WTC11 (cell line): ENCODE results near the gene CBX1. TPM values are rescaled to one million over a fixed set of nuclear protein-coding genes. Genes with fewer than 3 reads are reported as not detected.

Source experiments
- ATAC-seq: fragments of 200-7000 bp; cut with Tn5 transposase; 2 replicates; pipeline ENCODE4 v1.10.0; 2021; ENCODE audit warnings: mild to moderate bottlenecking, moderate library complexity
- CTCF ChIA-PET: fragments of 300-600 bp; sonication (Branson Sonifier 250); formaldehyde crosslinking; loops from one replicate; lab custom pipeline; 2021; ENCODE audit warnings: antibody characterized with exemption; lab: Charles Lee
- POLR2A ChIA-PET: fragments of 350-600 bp; sonication (Branson Sonifier 250); formaldehyde crosslinking; loops from one replicate; lab custom pipeline; 2021; ENCODE audit warnings: antibody characterized with exemption; lab: Charles Lee
- DNase-seq: peaks from one replicate; pipeline ENCODE4 v3.0.0; 2021; ENCODE audit warnings: low spot score
- H3K27ac Mint-ChIP-seq: 2 replicates; pipeline ENCODE4 v1.8.0; 2021; ENCODE audit warnings: mixed read lengths
- H3K27me3 Mint-ChIP-seq: 2 replicates; pipeline ENCODE4 v1.8.0; 2021; ENCODE audit warnings: low read depth, mild to moderate bottlenecking, moderate library complexity, mixed read lengths
- H3K36me3 Mint-ChIP-seq: 2 replicates; pipeline ENCODE4 v1.8.0; 2021; ENCODE audit warnings: mixed read lengths
- H3K4me1 Mint-ChIP-seq: 2 replicates; pipeline ENCODE4 v1.8.0; 2022; ENCODE audit warnings: mixed read lengths
- H3K4me3 Mint-ChIP-seq: 2 replicates; pipeline ENCODE4 v1.8.0; 2021; ENCODE audit warnings: mild to moderate bottlenecking, moderate library complexity, mixed read lengths
- H3K9me3 Mint-ChIP-seq: 2 replicates; pipeline ENCODE4 v1.8.0; 2021; ENCODE audit warnings: mixed read lengths
- CREM ChIP-seq: sonication (generic); formaldehyde crosslinking; IDR thresholded peaks from 2 replicates; pipeline ENCODE4 v1.8.1; 2022; ENCODE audit warnings: mild to moderate bottlenecking, missing genetic modification reagents, moderate library complexity
- FOXK1 ChIP-seq: sonication (generic); formaldehyde crosslinking; IDR thresholded peaks from 2 replicates; pipeline ENCODE4 v1.8.0; 2022; ENCODE audit warnings: mild to moderate bottlenecking, moderate library complexity, missing genetic modification reagents
- GRHL2 ChIP-seq: fragments of 250-450 bp; sonication (Bioruptor Pico); IDR thresholded peaks from 2 replicates; pipeline ENCODE4 v1.8.0; 2022; ENCODE audit warnings: mild to moderate bottlenecking, moderate library complexity; ENCODE audit not compliant: insufficient replicate concordance, severe bottlenecking
- HMGA2 ChIP-seq: fragments of 250-450 bp; sonication (Bioruptor Pico); IDR thresholded peaks from 2 replicates; pipeline ENCODE4 v1.4.0; 2021; ENCODE audit warnings: mild to moderate bottlenecking, moderate library complexity
- IRF2 ChIP-seq: sonication (generic); formaldehyde crosslinking; IDR thresholded peaks from 2 replicates; pipeline ENCODE4 v1.8.0; 2022; ENCODE audit warnings: low read depth, missing genetic modification reagents, borderline replicate concordance
- JAZF1 ChIP-seq: fragments of 250-450 bp; sonication (Bioruptor Pico); IDR thresholded peaks from 2 replicates; pipeline ENCODE4 v1.9.0; 2021; ENCODE audit warnings: moderate library complexity, mild to moderate bottlenecking, inconsistent platforms
- JUN ChIP-seq: sonication (generic); formaldehyde crosslinking; IDR thresholded peaks from 2 replicates; pipeline ENCODE4 v1.8.0; 2023; ENCODE audit warnings: mild to moderate bottlenecking, missing genetic modification reagents
- NFATC4 ChIP-seq: fragments of 250-450 bp; sonication (Bioruptor Pico); IDR thresholded peaks from 2 replicates; pipeline ENCODE4 v1.9.0; 2021; ENCODE audit warnings: mild to moderate bottlenecking
- NR3C1 ChIP-seq: sonication (generic); formaldehyde crosslinking; conservative IDR thresholded peaks from 2 replicates; pipeline ENCODE4 v1.8.1; 2023; ENCODE audit warnings: low read depth, mild to moderate bottlenecking, missing genetic modification reagents
- OVOL2 ChIP-seq: fragments of 250-450 bp; sonication (Bioruptor Pico); IDR thresholded peaks from 2 replicates; pipeline ENCODE4 v1.9.0; 2021; ENCODE audit warnings: mild to moderate bottlenecking, borderline replicate concordance
- RORB ChIP-seq: fragments of 250-450 bp; sonication (Bioruptor Pico); IDR thresholded peaks from 2 replicates; pipeline ENCODE4 v1.9.0; 2021; ENCODE audit warnings: mild to moderate bottlenecking
- SMAD4 ChIP-seq: sonication (generic); formaldehyde crosslinking; IDR thresholded peaks from 2 replicates; pipeline ENCODE4 v1.8.0; 2022; ENCODE audit warnings: mild to moderate bottlenecking, missing genetic modification reagents
- ZNF396 ChIP-seq: fragments of 250-450 bp; sonication (Bioruptor Pico); IDR thresholded peaks from 2 replicates; pipeline ENCODE4 v1.8.0; 2021; ENCODE audit warnings: mild to moderate bottlenecking, moderate library complexity, borderline replicate concordance
- total RNA-seq: library from RNA; stranded (reverse); gene quantifications from 3 replicates; pipeline ENCODE4 v1.2.3, GENCODE V29; 2021
- TF ChIP-seq, protein P1 (sequence below): sonication (generic); formaldehyde crosslinking; IDR thresholded peaks from 2 replicates; pipeline ENCODE4 v1.8.1; 2023; ENCODE audit warnings: mild to moderate bottlenecking, missing genetic modification reagents, borderline replicate concordance
- TF ChIP-seq, protein P2 (sequence below): sonication (generic); formaldehyde crosslinking; IDR thresholded peaks from 2 replicates; pipeline ENCODE4 v1.8.1; 2023; ENCODE audit warnings: mild to moderate bottlenecking, missing genetic modification reagents, moderate library complexity
- TF ChIP-seq, protein P3 (sequence below): sonication (generic); formaldehyde crosslinking; IDR thresholded peaks from 2 replicates; pipeline ENCODE4 v1.8.1; 2023; ENCODE audit warnings: mild to moderate bottlenecking, missing genetic modification reagents
- TF ChIP-seq, protein P4 (sequence below): fragments of 250-450 bp; sonication (Bioruptor Pico); IDR thresholded peaks from 2 replicates; pipeline ENCODE4 v1.9.0; 2021; ENCODE audit warnings: moderate library complexity, mild to moderate bottlenecking, inconsistent platforms, borderline replicate concordance
- TF ChIP-seq, protein P5 (sequence below): sonication (generic); formaldehyde crosslinking; IDR thresholded peaks from 2 replicates; pipeline ENCODE4 v1.8.1; 2023; ENCODE audit warnings: mild to moderate bottlenecking, missing genetic modification reagents

Gene CBX1
- total RNA-seq, 1 experiment from 2014 or later, result 162 TPM

DNA sequence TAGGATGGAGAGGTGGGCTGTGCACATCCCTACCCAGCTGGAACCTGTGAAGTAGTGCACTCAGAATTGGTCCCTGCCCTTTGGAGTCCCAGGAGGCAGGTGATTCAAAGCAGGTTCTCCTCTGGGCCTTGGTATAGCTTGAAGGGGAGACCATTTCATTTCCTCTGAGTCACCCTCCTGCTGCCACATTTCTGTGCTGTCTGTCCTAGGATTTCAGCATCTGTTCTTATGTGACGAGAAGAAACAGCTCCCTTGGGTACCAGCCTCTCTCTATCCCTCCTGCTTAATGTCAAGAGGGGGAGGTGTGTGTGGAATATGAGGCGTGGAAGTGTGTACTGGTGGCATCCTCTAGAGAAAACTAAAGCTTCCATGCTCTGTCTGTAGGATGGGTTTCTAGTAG lies 58.1 kb downstream of the CBX1 start (continued):
- no peak for TF ChIP-seq JAZF1
- TF ChIP-seq, protein P1, sequence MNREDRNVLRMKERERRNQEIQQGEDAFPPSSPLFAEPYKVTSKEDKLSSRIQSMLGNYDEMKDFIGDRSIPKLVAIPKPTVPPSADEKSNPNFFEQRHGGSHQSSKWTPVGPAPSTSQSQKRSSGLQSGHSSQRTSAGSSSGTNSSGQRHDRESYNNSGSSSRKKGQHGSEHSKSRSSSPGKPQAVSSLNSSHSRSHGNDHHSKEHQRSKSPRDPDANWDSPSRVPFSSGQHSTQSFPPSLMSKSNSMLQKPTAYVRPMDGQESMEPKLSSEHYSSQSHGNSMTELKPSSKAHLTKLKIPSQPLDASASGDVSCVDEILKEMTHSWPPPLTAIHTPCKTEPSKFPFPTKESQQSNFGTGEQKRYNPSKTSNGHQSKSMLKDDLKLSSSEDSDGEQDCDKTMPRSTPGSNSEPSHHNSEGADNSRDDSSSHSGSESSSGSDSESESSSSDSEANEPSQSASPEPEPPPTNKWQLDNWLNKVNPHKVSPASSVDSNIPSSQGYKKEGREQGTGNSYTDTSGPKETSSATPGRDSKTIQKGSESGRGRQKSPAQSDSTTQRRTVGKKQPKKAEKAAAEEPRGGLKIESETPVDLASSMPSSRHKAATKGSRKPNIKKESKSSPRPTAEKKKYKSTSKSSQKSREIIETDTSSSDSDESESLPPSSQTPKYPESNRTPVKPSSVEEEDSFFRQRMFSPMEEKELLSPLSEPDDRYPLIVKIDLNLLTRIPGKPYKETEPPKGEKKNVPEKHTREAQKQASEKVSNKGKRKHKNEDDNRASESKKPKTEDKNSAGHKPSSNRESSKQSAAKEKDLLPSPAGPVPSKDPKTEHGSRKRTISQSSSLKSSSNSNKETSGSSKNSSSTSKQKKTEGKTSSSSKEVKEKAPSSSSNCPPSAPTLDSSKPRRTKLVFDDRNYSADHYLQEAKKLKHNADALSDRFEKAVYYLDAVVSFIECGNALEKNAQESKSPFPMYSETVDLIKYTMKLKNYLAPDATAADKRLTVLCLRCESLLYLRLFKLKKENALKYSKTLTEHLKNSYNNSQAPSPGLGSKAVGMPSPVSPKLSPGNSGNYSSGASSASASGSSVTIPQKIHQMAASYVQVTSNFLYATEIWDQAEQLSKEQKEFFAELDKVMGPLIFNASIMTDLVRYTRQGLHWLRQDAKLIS (CRISPR knock-in tag), result no peak
- TF ChIP-seq, protein P2, sequence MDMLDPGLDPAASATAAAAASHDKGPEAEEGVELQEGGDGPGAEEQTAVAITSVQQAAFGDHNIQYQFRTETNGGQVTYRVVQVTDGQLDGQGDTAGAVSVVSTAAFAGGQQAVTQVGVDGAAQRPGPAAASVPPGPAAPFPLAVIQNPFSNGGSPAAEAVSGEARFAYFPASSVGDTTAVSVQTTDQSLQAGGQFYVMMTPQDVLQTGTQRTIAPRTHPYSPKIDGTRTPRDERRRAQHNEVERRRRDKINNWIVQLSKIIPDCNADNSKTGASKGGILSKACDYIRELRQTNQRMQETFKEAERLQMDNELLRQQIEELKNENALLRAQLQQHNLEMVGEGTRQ (CRISPR knock-in tag), result no peak
- no peak for TF ChIP-seq FOXK1 (CRISPR knock-in tag)
- TF ChIP-seq, protein P3, sequence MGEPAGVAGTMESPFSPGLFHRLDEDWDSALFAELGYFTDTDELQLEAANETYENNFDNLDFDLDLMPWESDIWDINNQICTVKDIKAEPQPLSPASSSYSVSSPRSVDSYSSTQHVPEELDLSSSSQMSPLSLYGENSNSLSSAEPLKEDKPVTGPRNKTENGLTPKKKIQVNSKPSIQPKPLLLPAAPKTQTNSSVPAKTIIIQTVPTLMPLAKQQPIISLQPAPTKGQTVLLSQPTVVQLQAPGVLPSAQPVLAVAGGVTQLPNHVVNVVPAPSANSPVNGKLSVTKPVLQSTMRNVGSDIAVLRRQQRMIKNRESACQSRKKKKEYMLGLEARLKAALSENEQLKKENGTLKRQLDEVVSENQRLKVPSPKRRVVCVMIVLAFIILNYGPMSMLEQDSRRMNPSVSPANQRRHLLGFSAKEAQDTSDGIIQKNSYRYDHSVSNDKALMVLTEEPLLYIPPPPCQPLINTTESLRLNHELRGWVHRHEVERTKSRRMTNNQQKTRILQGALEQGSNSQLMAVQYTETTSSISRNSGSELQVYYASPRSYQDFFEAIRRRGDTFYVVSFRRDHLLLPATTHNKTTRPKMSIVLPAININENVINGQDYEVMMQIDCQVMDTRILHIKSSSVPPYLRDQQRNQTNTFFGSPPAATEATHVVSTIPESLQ (CRISPR knock-in tag), result no peak
- TF ChIP-seq NR3C1 (CRISPR knock-in tag), result no peak
- TF ChIP-seq JUN (CRISPR knock-in tag), result no peak
- no peak for TF ChIP-seq NFATC4 (CRISPR knock-in tag)
- TF ChIP-seq, protein P4, sequence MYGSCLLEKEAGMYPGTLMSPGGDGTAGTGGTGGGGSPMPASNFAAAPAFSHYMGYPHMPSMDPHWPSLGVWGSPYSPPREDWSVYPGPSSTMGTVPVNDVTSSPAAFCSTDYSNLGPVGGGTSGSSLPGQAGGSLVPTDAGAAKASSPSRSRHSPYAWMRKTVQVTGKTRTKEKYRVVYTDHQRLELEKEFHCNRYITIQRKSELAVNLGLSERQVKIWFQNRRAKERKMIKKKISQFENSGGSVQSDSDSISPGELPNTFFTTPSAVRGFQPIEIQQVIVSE (CRISPR knock-in tag), result no peak

DNA sequence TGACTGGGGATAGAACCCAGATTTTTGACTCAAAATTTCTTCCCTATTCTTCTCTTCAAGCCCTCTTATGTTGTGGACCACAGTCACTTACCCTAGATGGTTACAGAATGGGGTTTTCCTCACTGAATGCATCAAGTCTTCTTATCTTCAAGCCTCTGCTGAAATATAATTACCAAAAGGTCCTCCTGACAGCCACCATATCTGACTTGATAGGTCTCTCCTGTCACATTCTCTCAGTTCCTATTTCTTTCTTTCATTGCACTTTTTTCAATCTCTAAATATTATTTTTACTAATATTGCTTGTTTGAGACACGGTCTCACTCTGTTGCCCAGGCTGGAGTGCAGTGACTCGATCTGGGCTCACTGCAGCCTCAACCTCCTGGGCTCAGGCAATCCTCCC lies 62.6 kb downstream of the CBX1 start:
- Mint-ChIP-seq H3K9me3 (no peaks in the 10 kb centered on the region), H3K36me3 (no peaks in the 10 kb centered on the region)

More for the DNA sequence above, 62.6 kb downstream of the CBX1 start:
- no peak for DNase-seq
- no peak for TF ChIP-seq IRF2 (CRISPR knock-in tag)
- no peak for TF ChIP-seq SMAD4 (CRISPR knock-in tag)
- no peak for TF ChIP-seq OVOL2
- no peak for TF ChIP-seq RORB (CRISPR knock-in tag)
- no peak for TF ChIP-seq ZNF396 (CRISPR knock-in tag)
- TF ChIP-seq GRHL2 (CRISPR knock-in tag), result no peak
- TF ChIP-seq, protein P1 (CRISPR knock-in tag), result no peak
- no peak for TF ChIP-seq HMGA2 (CRISPR knock-in tag)
- TF ChIP-seq, protein P5, sequence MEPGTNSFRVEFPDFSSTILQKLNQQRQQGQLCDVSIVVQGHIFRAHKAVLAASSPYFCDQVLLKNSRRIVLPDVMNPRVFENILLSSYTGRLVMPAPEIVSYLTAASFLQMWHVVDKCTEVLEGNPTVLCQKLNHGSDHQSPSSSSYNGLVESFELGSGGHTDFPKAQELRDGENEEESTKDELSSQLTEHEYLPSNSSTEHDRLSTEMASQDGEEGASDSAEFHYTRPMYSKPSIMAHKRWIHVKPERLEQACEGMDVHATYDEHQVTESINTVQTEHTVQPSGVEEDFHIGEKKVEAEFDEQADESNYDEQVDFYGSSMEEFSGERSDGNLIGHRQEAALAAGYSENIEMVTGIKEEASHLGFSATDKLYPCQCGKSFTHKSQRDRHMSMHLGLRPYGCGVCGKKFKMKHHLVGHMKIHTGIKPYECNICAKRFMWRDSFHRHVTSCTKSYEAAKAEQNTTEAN, result no peak
- TF ChIP-seq CREM, result no peak
- TF ChIP-seq, all 79 proteins: peak for 0
- peaks cover 50% of the 10 kb centered on the region for H3K27me3 Mint-ChIP-seq
- CTCF ChIA-PET, result no interaction called here
- no peak for ATAC-seq
- peaks cover 6% of the 10 kb centered on the region for H3K4me1 Mint-ChIP-seq
- no peak overlapping the region for H3K27ac Mint-ChIP-seq
- POLR2A ChIA-PET, result interaction anchor here (1.5 kb wide), 1 partner anchor 10 kb away, joined by 4 read pairs; the partner anchor contains the start of gene NFE2L1
- H3K4me3 Mint-ChIP-seq, result peak overlapping the region; percentile 79
